Calu3 (cell line): Measurements from ENCODE around the gene PLS1. TPM values are rescaled to one million over a fixed set of nuclear protein-coding genes. Genes with fewer than 3 reads are reported as not detected.

ENCODE experiments used
- BruUV-seq: library from RNA; stranded (reverse); fragments of 400-500 nt; replicated peaks from 2 replicates; lab custom pipeline; 2021; lab: Mats Ljungman, UMichigan
- CTCF ChIA-PET: fragments of 300-600 bp; sonication (Branson Sonifier 250); formaldehyde crosslinking; loops from one replicate; lab custom pipeline; 2022; ENCODE audit warnings: antibody characterized with exemption; lab: Charles Lee
- DNase-seq: peaks from one replicate; pipeline ENCODE4 v3.0.0; 2022
- H3K27ac Mint-ChIP-seq: one replicate; pipeline ENCODE4 v1.8.0; 2022; ENCODE audit warnings: mixed read lengths; ENCODE audit not compliant: unreplicated experiment
- H3K27me3 Mint-ChIP-seq: one replicate; pipeline ENCODE4 v1.8.0; 2022; ENCODE audit warnings: mixed read lengths; ENCODE audit not compliant: unreplicated experiment
- H3K36me3 Mint-ChIP-seq: one replicate; pipeline ENCODE4 v1.8.0; 2022; ENCODE audit warnings: mild to moderate bottlenecking, moderate library complexity, mixed read lengths; ENCODE audit not compliant: insufficient read depth, unreplicated experiment
- H3K4me1 Mint-ChIP-seq: one replicate; pipeline ENCODE4 v1.8.0; 2022; ENCODE audit warnings: mild to moderate bottlenecking, low read depth, mixed read lengths; ENCODE audit not compliant: unreplicated experiment
- H3K4me3 Mint-ChIP-seq: one replicate; pipeline ENCODE4 v1.8.0; 2022; ENCODE audit warnings: mild to moderate bottlenecking, low read depth, moderate library complexity, mixed read lengths; ENCODE audit not compliant: unreplicated experiment
- H3K9me3 Mint-ChIP-seq: one replicate; pipeline ENCODE4 v1.8.0; 2022; ENCODE audit warnings: low read depth, mixed read lengths; ENCODE audit not compliant: unreplicated experiment
- intact Hi-C: fragments of 100-400 bp; cut with micrococcal nuclease; formaldehyde crosslinking; loops from one replicate; pipeline ENCODE4 v1.10.0; 2022; ENCODE audit not compliant: unreplicated experiment
- total RNA-seq: library from RNA; stranded (reverse); gene quantifications from 2 replicates; pipeline ENCODE4 v1.2.3, GENCODE V29; 2022
- TF ChIP-seq, protein P1 (sequence below): fragments of 200-600 bp; IDR thresholded peaks from one replicate; pipeline ENCODE4 v1.8.0; 2022; ENCODE audit warnings: antibody characterized with exemption; ENCODE audit not compliant: unreplicated experiment

PLS1 gene
- total RNA-seq, 1 experiment from 2014 or later = 155 TPM

DNA sequence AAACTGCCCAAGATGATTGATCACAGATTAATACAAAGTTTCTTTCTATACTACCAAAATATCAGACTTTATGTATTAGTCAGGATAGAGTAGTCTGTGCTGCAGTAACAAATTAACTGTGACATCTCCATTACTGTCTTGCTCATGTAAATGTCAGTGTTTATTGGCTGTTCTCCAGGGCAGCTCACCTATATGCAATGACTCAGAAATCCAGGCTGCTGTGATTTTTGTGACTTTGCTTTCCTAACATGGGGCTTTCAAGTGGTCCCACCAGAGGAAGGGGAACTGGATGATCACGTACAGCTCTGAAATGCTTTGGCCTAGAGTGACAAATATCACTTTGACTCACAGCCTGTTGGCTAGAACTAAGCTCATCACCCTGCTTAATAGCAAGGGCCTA is 12.9 kb downstream of the PLS1 start:
- Mint-ChIP-seq H3K27me3 (no peaks in the 10 kb centered on the region), H3K27ac (no peak overlapping the region), H3K4me1 (peaks cover 29% of the 10 kb centered on the region), H3K9me3 (no peaks in the 10 kb centered on the region), H3K4me3 (no peak overlapping the region), H3K36me3 (no peaks in the 10 kb centered on the region)
- intact Hi-C loops = no loop called here
- no TSS peak for BruUV-seq
- CTCF ChIA-PET = interaction anchor here (0.7 to 1.3 kb wide), 2 partner anchors 13 to 209 kb away, joined by 3 read pairs; partner anchors contain the start of gene PLS1
- DNase-seq = no peak
- TF ChIP-seq, protein P1, sequence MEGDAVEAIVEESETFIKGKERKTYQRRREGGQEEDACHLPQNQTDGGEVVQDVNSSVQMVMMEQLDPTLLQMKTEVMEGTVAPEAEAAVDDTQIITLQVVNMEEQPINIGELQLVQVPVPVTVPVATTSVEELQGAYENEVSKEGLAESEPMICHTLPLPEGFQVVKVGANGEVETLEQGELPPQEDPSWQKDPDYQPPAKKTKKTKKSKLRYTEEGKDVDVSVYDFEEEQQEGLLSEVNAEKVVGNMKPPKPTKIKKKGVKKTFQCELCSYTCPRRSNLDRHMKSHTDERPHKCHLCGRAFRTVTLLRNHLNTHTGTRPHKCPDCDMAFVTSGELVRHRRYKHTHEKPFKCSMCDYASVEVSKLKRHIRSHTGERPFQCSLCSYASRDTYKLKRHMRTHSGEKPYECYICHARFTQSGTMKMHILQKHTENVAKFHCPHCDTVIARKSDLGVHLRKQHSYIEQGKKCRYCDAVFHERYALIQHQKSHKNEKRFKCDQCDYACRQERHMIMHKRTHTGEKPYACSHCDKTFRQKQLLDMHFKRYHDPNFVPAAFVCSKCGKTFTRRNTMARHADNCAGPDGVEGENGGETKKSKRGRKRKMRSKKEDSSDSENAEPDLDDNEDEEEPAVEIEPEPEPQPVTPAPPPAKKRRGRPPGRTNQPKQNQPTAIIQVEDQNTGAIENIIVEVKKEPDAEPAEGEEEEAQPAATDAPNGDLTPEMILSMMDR = no peak

DNA sequence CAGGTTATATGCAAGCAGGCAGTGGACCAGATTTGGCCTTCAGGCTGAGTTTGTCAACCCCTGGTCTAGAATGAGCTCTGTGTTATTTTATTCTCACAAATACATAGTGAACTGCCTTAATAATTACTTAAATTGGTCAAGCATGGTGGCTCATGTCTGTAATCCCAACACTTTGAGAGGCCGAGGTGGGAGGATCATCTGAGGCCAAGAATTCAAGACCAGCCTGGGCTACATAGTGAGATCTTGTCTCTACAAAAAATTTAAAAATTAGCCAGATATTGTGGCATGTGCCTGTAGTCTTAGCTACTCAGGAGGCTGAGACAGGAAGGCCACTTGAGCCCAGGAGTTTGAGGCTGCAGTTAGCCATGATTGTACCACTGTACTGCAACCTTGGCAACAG is 15.0 kb downstream of the PLS1 start:
- H3K4me1 Mint-ChIP-seq = peaks cover 25% of the 10 kb centered on the region
- H3K36me3 Mint-ChIP-seq = no peaks in the 10 kb centered on the region
- no TSS peak for BruUV-seq
- TF ChIP-seq, protein P1 = no peak
- no peak overlapping the region for H3K4me3 Mint-ChIP-seq
- intact Hi-C loops = no loop called here
- CTCF ChIA-PET = interaction anchor here (0.5 kb wide), 2 partner anchors 47 to 101 kb away, joined by 3 to 4 read pairs; no protein-coding TSS in a partner anchor
- H3K9me3 Mint-ChIP-seq = no peaks in the 10 kb centered on the region
- no peak for DNase-seq
- no peak overlapping the region for H3K27ac Mint-ChIP-seq
- H3K27me3 Mint-ChIP-seq = no peaks in the 10 kb centered on the region

DNA sequence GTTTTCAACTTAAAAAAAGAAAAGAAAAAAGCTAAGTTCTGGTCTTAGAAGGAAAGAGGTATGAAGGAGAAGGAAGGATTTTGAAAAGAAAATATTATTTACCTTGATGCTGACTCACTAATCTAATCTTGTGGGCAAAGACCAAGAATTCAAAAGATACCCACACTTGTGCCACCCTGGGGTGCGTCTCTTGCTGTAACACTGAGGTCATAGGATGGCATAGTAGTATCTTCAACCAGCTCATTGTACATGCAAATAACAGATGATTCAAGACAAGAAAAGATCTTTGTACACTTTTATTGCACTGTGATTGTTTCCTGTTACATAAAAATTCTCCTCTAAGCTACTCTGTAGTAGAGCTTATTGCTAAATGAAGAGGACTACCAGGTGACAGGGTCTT is 17.3 kb downstream of the PLS1 start:
- BruUV-seq = no TSS peak
- Mint-ChIP-seq H3K4me1 (peaks cover 33% of the 10 kb centered on the region), H3K27ac (no peak overlapping the region), H3K27me3 (no peaks in the 10 kb centered on the region), H3K9me3 (no peaks in the 10 kb centered on the region), H3K4me3 (no peak overlapping the region), H3K36me3 (peaks cover 4% of the 10 kb centered on the region)
- CTCF ChIA-PET = interaction anchor here (0.5 to 1.8 kb wide), 10 partner anchors 9 to 1100 kb away, joined by 3 to 6 read pairs (median 3); no protein-coding TSS in a partner anchor
- DNase-seq = no peak
- intact Hi-C loops = no loop called here
- TF ChIP-seq, protein P1 = no peak

DNA sequence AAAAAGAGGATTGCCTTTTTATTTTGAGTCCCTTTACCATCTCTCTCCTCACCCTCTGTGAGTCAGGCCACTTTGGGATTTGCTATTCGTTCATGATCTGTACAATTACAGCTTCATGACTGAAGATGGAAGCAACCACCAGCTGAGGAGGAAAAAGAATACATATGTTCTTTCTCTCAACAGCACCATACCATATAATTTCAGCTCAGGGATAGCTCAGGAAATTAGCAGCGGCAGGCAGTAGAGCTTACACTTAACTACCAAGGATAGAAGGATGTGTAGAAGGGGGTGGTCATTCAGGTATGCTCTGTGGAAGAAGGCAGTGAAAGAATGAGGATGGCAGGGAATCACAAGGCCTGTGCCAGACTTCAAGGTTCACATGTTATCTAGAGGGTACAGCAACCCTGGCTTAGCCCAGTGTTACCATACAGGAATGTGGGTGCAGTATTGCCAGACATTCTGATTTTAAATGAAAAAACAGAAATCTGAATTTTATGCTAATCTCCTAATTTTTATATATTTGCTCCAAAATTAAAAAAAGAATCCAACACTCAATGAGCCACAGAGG is 17.9 kb downstream of the PLS1 start:
- Mint-ChIP-seq H3K9me3 (no peaks in the 10 kb centered on the region), H3K27me3 (no peaks in the 10 kb centered on the region), H3K4me1 (peaks cover 39% of the 10 kb centered on the region), H3K4me3 (no peak overlapping the region), H3K27ac (no peak overlapping the region), H3K36me3 (peaks cover 4% of the 10 kb centered on the region)
- no peak for DNase-seq
- intact Hi-C loops = no loop called here
- BruUV-seq = no TSS peak
- CTCF ChIA-PET = interaction anchor here (0.5 to 1.8 kb wide), 7 partner anchors 9 to 50 kb away, joined by 3 to 6 read pairs (median 3); no protein-coding TSS in a partner anchor
- TF ChIP-seq, protein P1 = no peak
